ENCODE results near the gene OR10H4.
"Not testable (repeated sequence)": the region's sequence is repeated elsewhere in the genome, so short reads cannot be mapped to it uniquely, and the experiment has no call there.

GRCh38 chr19:15933761-15934331 is 15.0 kb upstream of the OR10H4 start:
- TF ChIP-seq POLR2A, CTCF (IDR thresholded peaks at IDR 0.05): not testable (repeated sequence)
